ENCODE results near the gene PIBF1. TPM values are rescaled to one million over a fixed set of nuclear protein-coding genes. Genes with fewer than 3 reads are reported as not detected.

The PIBF1 gene
- total and polyA plus RNA-seq, 11 donors, result 7.6 to 24.1 (median 12.8) TPM

- ATAC-seq, result no peak
- 92 to 96% (median 95%) methylated on average over 5 of the region's 5 CpGs for WGBS, 4 donors
- no peak for TF ChIP-seq CTCF (IDR thresholded peaks at IDR 0.05)
- TF ChIP-seq POLR2A (IDR thresholded peaks at IDR 0.05), result no peak
These were observed 201.3 kb downstream of the PIBF1 start for GRCh38 chr13:72983085-72983768.

DNA sequence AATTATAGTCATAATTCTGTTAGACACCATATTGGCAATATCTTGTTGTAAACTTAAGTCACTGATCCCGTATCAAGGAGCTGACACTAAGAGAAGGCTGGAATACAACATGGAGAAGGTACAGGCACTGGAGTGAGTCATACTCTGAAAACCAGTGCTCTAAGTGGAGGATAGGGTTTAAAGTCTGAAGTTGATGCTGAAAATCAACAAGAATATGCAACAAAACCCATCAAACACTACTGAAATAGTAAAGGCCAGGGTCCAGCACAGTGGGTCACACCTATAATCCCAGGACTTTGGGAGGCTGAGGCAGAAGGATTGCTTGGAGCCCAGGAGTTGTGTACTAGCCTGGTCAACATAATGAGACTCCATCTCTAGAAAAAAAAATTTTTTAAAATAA, 203.7 kb downstream of the PIBF1 start:
- DNase-seq (no peak), ATAC-seq (no peak)
- H3K27me3 ChIP-seq, result no peaks in the 10 kb centered on the region
- H3K4me3 ChIP-seq, result no peak overlapping the region
- 93 to 99% (median 97%) methylated on average over 1 of the region's 1 CpG for WGBS, 4 donors
- H3K4me1 ChIP-seq, result no peaks in the 10 kb centered on the region
- no peak overlapping the region for H3K27ac ChIP-seq
- intact Hi-C loops (cut with DNase I), result no loop called here
- H3K36me3 ChIP-seq, result peaks cover 0 to 5% (median 0%) of the 10 kb centered on the region in 9 donors
- no peaks in the 10 kb centered on the region for H3K9me3 ChIP-seq
- no peak for TF ChIP-seq CTCF (IDR thresholded peaks at IDR 0.05)
- TF ChIP-seq POLR2A (IDR thresholded peaks at IDR 0.05), result no peak

More at GRCh38 chr13:72983085-72983768, 201.3 kb downstream of the PIBF1 start:
- Histone ChIP-seq H3K4me1 (no peaks in the 10 kb centered on the region), H3K4me3 (no peak overlapping the region), H3K36me3 (peaks cover 0 to 5% (median 0%) of the 10 kb centered on the region in 9 donors), H3K27me3 (no peaks in the 10 kb centered on the region), H3K9me3 (no peaks in the 10 kb centered on the region), H3K27ac (no peak overlapping the region)
- DNase-seq, result no peak
- intact Hi-C loops (cut with DNase I), result no loop called here

- TF ChIP-seq POLR2A (IDR thresholded peaks at IDR 0.05) (no peak), CTCF (IDR thresholded peaks at IDR 0.05) (no peak)
- intact Hi-C loops (cut with DNase I), result no loop called here
- Histone ChIP-seq H3K27ac (no peak overlapping the region), H3K4me3 (no peak overlapping the region), H3K4me1 (no peaks in the 10 kb centered on the region), H3K36me3 (peaks cover 0 to 5% (median 0%) of the 10 kb centered on the region in 9 donors), H3K9me3 (no peaks in the 10 kb centered on the region), H3K27me3 (no peaks in the 10 kb centered on the region)
- 91 to 98% (median 94%) methylated on average over 1 of the region's 1 CpG for WGBS, 4 donors
- no peak for DNase-seq
- ATAC-seq, result no peak
These were observed 204.3 kb downstream of the PIBF1 start for GRCh38 chr13:72986197-72986596.

- WGBS, 4 donors, result 84 to 97% (median 93%) methylated on average over 3 of the region's 3 CpGs
- Histone ChIP-seq H3K9me3 (no peaks in the 10 kb centered on the region), H3K4me3 (no peak overlapping the region), H3K36me3 (peaks cover 0 to 16% (median 0%) of the 10 kb centered on the region in 9 donors), H3K27me3 (no peaks in the 10 kb centered on the region), H3K4me1 (no peaks in the 10 kb centered on the region), H3K27ac (no peak overlapping the region)
- TF ChIP-seq CTCF (IDR thresholded peaks at IDR 0.05) (no peak), POLR2A (IDR thresholded peaks at IDR 0.05) (no peak)
- ATAC-seq (no peak), DNase-seq (no peak)
- intact Hi-C loops (cut with DNase I), result no loop called here
These were observed 209.0 kb downstream of the PIBF1 start for GRCh38 chr13:72990953-72991352.

Measured in heart left ventricle (tissue), 16 donors.